MM.1S (cell line): ENCODE results near the gene PGR.

Experiments
- DNase-seq: peaks from one replicate; pipeline ENCODE4 v3.0.0-alpha.2; 2015
- H2AFZ ChIP-seq: fragments of 300-600 bp; sonication (generic); 2 replicates; pipeline ENCODE4 v1.6.0; 2016; ENCODE audit warnings: antibody characterized with exemption, low read length
- H3F3A ChIP-seq: fragments of 300-600 bp; sonication (generic); 2 replicates; pipeline ENCODE4 v1.6.1; 2016; ENCODE audit warnings: mild to moderate bottlenecking, antibody characterized with exemption, low read length, moderate library complexity, mixed read lengths; ENCODE audit not compliant: insufficient read depth
- H3K27ac ChIP-seq: fragments of 300-600 bp; sonication (generic); 2 replicates; pipeline ENCODE4 v1.5.1; 2016; ENCODE audit warnings: mild to moderate bottlenecking, low read length
- H3K27me3 ChIP-seq: fragments of 300-600 bp; sonication (generic); replicated peaks from 2 replicates; pipeline ENCODE4 v1.6.0; 2016; ENCODE audit warnings: low read length; ENCODE audit not compliant: insufficient read depth
- H3K36me3 ChIP-seq: fragments of 300-600 bp; sonication (generic); replicated peaks from 2 replicates; pipeline ENCODE4 v1.6.1; 2016; ENCODE audit warnings: mild to moderate bottlenecking, low read length, mixed read lengths; ENCODE audit not compliant: insufficient read depth
- H3K4me1 ChIP-seq: fragments of 300-600 bp; sonication (generic); 2 replicates; pipeline ENCODE4 v1.6.1; 2016; ENCODE audit warnings: low read length, mixed read lengths
- H3K4me2 ChIP-seq: fragments of 300-600 bp; sonication (generic); 2 replicates; pipeline ENCODE4 v1.6.0; 2016; ENCODE audit warnings: low read depth, low read length
- H3K4me3 ChIP-seq: fragments of 300-600 bp; sonication (generic); 2 replicates; pipeline ENCODE4 v1.5.1; 2016; ENCODE audit warnings: low read length, mixed read lengths
- H3K79me2 ChIP-seq: fragments of 300-600 bp; sonication (generic); 2 replicates; pipeline ENCODE4 v1.6.1; 2016; ENCODE audit warnings: mixed run types, low read length, mixed read lengths
- H3K9ac ChIP-seq: fragments of 300-600 bp; sonication (generic); 2 replicates; pipeline ENCODE4 v1.6.1; 2016; ENCODE audit warnings: low read length, mixed read lengths
- H3K9me2 ChIP-seq: fragments of 300-600 bp; sonication (generic); replicated peaks from 2 replicates; pipeline ENCODE4 v1.6.1; 2016; ENCODE audit warnings: mild to moderate bottlenecking, low read length, mixed read lengths; ENCODE audit not compliant: insufficient read depth
- H3K9me3 ChIP-seq: fragments of 300-600 bp; sonication (generic); replicated peaks from 2 replicates; pipeline ENCODE4 v1.6.1; 2016; ENCODE audit warnings: mild to moderate bottlenecking, low read length, mixed read lengths; ENCODE audit not compliant: insufficient read depth
- H4K20me1 ChIP-seq: fragments of 300-600 bp; sonication (generic); 2 replicates; pipeline ENCODE4 v1.6.1; 2016; ENCODE audit warnings: mild to moderate bottlenecking, low read length, moderate library complexity, mixed read lengths; ENCODE audit not compliant: insufficient read depth
- EZH2 ChIP-seq: fragments of 300-600 bp; sonication (generic); optimal IDR thresholded peaks from 2 replicates; pipeline ENCODE3; 2017; ENCODE audit warnings: low read depth, mild to moderate bottlenecking, antibody characterized with exemption, low read length, mixed read lengths
- EZH2phosphoT487 ChIP-seq: fragments of 300-600 bp; sonication (generic); IDR thresholded peaks from 2 replicates; pipeline ENCODE4 v1.6.1; 2018; ENCODE audit warnings: antibody characterized with exemption, low read length
- TF ChIP-seq, protein P1 (sequence below): fragments of 300-600 bp; sonication (generic); IDR thresholded peaks from 2 replicates; pipeline ENCODE4 v1.5.1; 2016; ENCODE audit warnings: antibody characterized with exemption, low read length, mixed read lengths

The PGR gene

DNA sequence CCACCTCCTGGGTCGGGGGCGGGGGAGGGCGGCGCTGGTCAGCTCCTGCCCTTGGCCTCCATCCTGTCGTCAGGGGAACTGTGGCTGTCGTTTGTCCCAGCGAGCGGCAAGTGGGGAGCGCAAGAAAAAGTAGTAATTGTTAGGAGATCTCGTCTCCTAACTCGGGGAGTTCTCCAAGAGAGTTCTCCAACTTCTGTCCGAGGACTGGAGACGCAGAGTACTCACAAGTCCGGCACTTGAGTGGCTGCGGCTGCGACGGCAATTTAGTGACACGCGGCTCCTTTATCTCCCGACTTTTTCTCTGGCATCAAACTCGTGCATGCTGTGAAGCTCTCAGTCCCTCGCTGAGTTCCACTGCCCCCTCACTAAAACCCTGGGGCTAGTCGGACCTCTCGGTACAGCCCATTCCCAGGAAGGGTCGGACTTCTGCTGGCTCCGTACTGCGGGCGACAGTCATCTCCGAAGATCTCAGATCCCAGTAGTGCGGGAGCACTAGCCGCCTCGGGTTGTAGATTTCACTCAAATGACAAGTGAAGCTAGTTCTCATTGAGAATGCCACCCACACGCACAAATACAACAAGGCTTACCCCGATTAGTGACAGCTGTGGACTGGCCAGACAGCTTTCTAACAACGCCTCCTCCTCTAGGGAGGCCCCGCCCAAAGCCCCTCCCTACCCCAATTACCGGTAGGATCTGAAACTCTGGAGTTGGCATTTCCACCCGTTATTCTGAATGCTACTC is at the start of gene PGR:
TSS of gene PGR (minus strand) at position 611 of the 741 bp plus-strand sequence. CDS start 743 bp downstream, outside the sequence.
- Histone ChIP-seq H3F3A (no peaks in the 10 kb centered on the region), H3K9me3 (no peaks in the 10 kb centered on the region), H3K9me2 (no peaks in the 10 kb centered on the region), H3K27ac (no peak within 1 kb of the TSS), H3K79me2 (no peaks in the 10 kb centered on the region), H3K27me3 (no peaks in the 10 kb centered on the region), H4K20me1 (no peaks in the 10 kb centered on the region), H2AFZ (no peak within 1 kb of the TSS), H3K4me2 (no peak within 1 kb of the TSS), H3K9ac (no peak within 1 kb of the TSS), H3K4me3 (no peak within 1 kb of the TSS), H3K36me3 (no peaks in the 10 kb centered on the region), H3K4me1 (no peaks in the 10 kb centered on the region)
- no peak for DNase-seq
- TF ChIP-seq EZH2 (no peak), EZH2phosphoT487 (no peak)
- TF ChIP-seq, protein P1, sequence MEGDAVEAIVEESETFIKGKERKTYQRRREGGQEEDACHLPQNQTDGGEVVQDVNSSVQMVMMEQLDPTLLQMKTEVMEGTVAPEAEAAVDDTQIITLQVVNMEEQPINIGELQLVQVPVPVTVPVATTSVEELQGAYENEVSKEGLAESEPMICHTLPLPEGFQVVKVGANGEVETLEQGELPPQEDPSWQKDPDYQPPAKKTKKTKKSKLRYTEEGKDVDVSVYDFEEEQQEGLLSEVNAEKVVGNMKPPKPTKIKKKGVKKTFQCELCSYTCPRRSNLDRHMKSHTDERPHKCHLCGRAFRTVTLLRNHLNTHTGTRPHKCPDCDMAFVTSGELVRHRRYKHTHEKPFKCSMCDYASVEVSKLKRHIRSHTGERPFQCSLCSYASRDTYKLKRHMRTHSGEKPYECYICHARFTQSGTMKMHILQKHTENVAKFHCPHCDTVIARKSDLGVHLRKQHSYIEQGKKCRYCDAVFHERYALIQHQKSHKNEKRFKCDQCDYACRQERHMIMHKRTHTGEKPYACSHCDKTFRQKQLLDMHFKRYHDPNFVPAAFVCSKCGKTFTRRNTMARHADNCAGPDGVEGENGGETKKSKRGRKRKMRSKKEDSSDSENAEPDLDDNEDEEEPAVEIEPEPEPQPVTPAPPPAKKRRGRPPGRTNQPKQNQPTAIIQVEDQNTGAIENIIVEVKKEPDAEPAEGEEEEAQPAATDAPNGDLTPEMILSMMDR = no peak

DNA sequence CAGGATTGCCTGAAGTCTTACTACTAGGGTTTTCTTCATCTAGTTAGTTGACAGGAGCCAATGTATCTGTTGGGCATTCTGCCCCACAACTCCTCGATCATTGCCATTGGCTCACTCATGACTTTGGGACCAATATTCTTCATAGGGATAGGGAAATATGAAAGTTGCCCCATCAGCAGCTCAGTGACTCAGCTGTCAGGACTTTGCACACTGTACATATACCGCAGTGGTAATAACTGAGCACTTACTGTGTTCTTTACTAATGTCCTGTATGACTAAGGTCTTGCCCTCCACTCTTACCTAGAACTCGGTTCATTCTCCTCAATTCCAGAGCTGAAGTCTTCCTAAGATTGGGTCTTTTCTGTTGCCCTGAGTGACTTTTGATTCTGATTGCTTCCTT is 46.8 kb upstream of the PGR start:
- no peaks in the 10 kb centered on the region for H3K36me3 ChIP-seq
- no peaks in the 10 kb centered on the region for H3K9me3 ChIP-seq
- no peaks in the 10 kb centered on the region for H3F3A ChIP-seq
- H3K4me1 ChIP-seq = no peaks in the 10 kb centered on the region
- no peak overlapping the region for H2AFZ ChIP-seq
- no peak for DNase-seq
- no peaks in the 10 kb centered on the region for H3K79me2 ChIP-seq
- H3K4me2 ChIP-seq = no peak overlapping the region
- no peaks in the 10 kb centered on the region for H3K27me3 ChIP-seq
- TF ChIP-seq, protein P1 = no peak
- TF ChIP-seq EZH2 = no peak
- TF ChIP-seq EZH2phosphoT487 = no peak
- no peaks in the 10 kb centered on the region for H4K20me1 ChIP-seq
- H3K27ac ChIP-seq = no peak overlapping the region
- H3K9ac ChIP-seq = no peak overlapping the region
- H3K9me2 ChIP-seq = no peaks in the 10 kb centered on the region; the same call in 1 of the 2 replicates
- H3K4me3 ChIP-seq = no peak overlapping the region

DNA sequence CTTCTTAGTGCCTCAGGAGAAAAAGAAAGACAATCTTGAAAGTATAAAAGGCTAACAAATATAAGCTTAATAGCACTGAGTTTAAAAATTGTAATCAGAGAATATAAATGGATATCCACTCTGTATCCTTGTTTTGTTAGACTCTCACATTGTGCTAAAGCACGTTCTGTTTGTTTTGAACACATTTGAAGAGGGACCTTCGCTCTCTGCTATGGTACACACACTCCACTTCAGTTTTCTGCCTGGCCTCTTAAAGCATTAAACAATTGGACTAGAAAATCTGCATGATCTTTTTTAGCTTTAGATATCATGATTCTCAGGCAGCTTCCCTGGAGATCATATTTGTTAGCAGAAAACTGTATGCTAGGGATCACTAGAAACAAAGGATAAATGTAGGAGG is 40.3 kb upstream of the PGR start:
- Histone ChIP-seq H3K9me3 (no peaks in the 10 kb centered on the region), H3K36me3 (no peaks in the 10 kb centered on the region), H3K4me1 (no peaks in the 10 kb centered on the region), H3K9ac (no peak overlapping the region), H2AFZ (no peak overlapping the region), H3K27ac (no peak overlapping the region), H3K27me3 (no peaks in the 10 kb centered on the region), H3F3A (no peaks in the 10 kb centered on the region), H3K4me2 (no peak overlapping the region), H3K9me2 (no peaks in the 10 kb centered on the region; the same call in 1 of the 2 replicates), H3K79me2 (no peaks in the 10 kb centered on the region), H4K20me1 (no peaks in the 10 kb centered on the region), H3K4me3 (no peak overlapping the region)
- TF ChIP-seq EZH2 (no peak), EZH2phosphoT487 (no peak)
- TF ChIP-seq, protein P1 = no peak
- DNase-seq = no peak
